Left lung (tissue), 10 donors: ENCODE data around the gene CDK5RAP3. TPM values are rescaled to one million over a fixed set of nuclear protein-coding genes. Genes with fewer than 3 reads are reported as not detected.
A peak's percentile ranks its signal among the peaks of the same experiment; 100 is the strongest.
"Not testable (repeated sequence)": the region's sequence is repeated elsewhere in the genome, so short reads cannot be mapped to it uniquely, and the experiment has no call there.

Source experiments
- ATAC-seq: fragments of 200-7000 bp; cut with Tn5 transposase; one replicate; pipeline ENCODE4 v1.9.1; 2020; ENCODE audit warnings: moderate library complexity
- DNase-seq, 4 donors: peaks; one replicate each; pipeline ENCODE4 v3.0.0-alpha.2; 2013 to 2020
- H3K27ac ChIP-seq, 2 donors: fragments of 200-600 bp; sonication (generic) in 1 of 2; one replicate each; pipeline versions ENCODE4 v1.5.0 to v1.8.0; 2020 to 2021
- H3K27me3 ChIP-seq, 2 donors: fragments of 200-600 bp; sonication (generic) in 1 of 2; one replicate each; pipeline versions ENCODE4 v1.5.0 to v1.8.0; 2020 to 2021
- H3K36me3 ChIP-seq, 2 donors: fragments of 200-600 bp; sonication (generic) in 1 of 2; one replicate each; pipeline versions ENCODE4 v1.5.0 to v1.8.0; 2020 to 2021
- H3K4me1 ChIP-seq, 2 donors: fragments of 200-600 bp; one replicate each; pipeline ENCODE4 v1.8.0; 2021
- H3K4me3 ChIP-seq, 2 donors: fragments of 200-600 bp; sonication (generic) in 1 of 2; one replicate each; pipeline versions ENCODE4 v1.5.0 to v1.8.0; 2020 to 2021; ENCODE audit warnings: mild to moderate bottlenecking in 1 of 2
- H3K9me3 ChIP-seq, 2 donors: fragments of 200-600 bp; sonication (generic) in 1 of 2; one replicate each; pipeline versions ENCODE4 v1.5.0 to v1.8.0; 2020 to 2021
- intact Hi-C, 2 donors: fragments of 100-400 bp; cut with DNase I; formaldehyde crosslinking; loops; one replicate each; pipeline versions ENCODE4 v1.11.2 to v1.14.2; 2022
- polyA plus RNA-seq, 6 donors: library from polyadenylated mRNA; unstranded; fragments of 120-200 nt; gene quantifications; one replicate each; pipeline ENCODE4 v1.2.1, GENCODE V29; 2013; ENCODE audit not compliant: insufficient read length in 6 of 6
- total RNA-seq, 2 donors: library from RNA; stranded (reverse); fragmentation: NEBNext Ultra II Directional; extraction: Animal tissue kit (Norgen Biotek cat#: 25700); gene quantifications; one replicate each; pipeline ENCODE4 v1.2.1, GENCODE V29; 2021
- TF ChIP-seq, protein P1 (sequence below), 2 donors: fragments of 200-600 bp; sonication (generic) in 1 of 2; IDR thresholded peaks; one replicate each; pipeline versions ENCODE4 v1.5.0 to v1.8.0; 2021; ENCODE audit warnings: antibody characterized with exemption in 2 of 2
- donor health status: DM: no; HTN: yes; CAD: no.
- donor health status: DM: no; HTN: no; CAD: no.

The CDK5RAP3 gene
- total and polyA plus RNA-seq, 8 donors: 136 to 182 (median 159) TPM

DNA sequence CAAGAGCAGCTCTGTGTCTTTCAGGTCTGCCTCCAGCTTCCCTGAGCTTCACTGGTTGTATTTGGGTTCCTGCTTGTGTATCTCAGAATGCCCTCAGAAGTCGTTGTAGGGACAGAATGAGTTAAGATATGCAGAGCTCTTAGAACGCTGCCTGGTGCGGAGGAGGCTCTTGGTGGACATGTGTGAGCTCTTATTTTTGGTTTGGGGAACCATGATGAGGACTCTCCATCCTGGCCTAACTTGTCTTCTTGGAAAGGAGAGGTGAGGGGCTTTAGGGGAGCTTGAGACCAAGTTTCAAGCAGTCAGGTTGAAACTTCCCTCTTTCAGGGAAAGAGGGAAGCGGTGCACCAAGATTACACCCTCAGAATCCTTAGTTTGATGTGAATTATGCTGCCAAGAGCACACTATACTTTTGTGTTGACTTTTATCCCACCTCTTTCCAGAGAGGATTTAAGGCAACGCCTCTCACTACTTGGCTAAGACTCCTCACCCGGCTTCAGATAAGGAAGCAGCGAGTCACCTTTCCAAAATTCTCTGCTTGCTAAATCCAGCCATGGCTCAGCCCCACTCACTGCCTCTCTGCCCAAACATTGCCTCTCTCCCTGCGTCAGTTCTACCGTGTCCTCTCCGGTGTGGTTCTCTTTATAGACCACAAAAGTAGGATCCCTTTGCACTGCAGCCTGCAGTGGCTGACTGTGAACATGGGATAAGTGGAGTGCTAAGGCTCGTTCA is 12.7 kb downstream of the CDK5RAP3 start:
- no peak for ATAC-seq

DNA sequence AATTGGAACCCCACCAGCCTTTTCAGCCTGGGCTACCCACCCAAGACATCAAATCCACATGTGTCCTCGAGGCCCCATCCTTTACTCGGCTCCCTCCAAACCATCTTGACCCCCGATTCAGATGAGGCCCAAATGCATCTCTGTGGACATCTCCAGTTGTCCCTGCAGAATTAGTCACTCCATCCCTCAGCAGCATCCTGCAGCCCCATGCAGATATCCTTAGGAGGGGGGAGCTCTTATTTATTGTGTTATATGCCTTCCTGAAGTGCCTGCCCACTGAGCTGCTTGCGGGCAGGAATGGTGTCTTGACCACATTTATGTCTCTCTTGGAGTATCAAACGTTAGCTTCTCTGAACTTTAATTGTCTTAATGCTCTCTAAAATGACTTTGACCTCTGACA is 15.6 kb downstream of the CDK5RAP3 start:
- H3K9me3 ChIP-seq: no peaks in the 10 kb centered on the region

More for the DNA sequence above, 12.7 kb downstream of the CDK5RAP3 start:
- Histone ChIP-seq H3K9me3 (no peaks in the 10 kb centered on the region), H3K4me1 (peaks cover 0 to 17% of the 10 kb centered on the region in 2 donors), H3K27ac (no peak overlapping the region), H3K27me3 (no peaks in the 10 kb centered on the region), H3K4me3 (no peak overlapping the region), H3K36me3 (peaks cover 0 to 69% of the 10 kb centered on the region in 2 donors)
- TF ChIP-seq, protein P1, sequence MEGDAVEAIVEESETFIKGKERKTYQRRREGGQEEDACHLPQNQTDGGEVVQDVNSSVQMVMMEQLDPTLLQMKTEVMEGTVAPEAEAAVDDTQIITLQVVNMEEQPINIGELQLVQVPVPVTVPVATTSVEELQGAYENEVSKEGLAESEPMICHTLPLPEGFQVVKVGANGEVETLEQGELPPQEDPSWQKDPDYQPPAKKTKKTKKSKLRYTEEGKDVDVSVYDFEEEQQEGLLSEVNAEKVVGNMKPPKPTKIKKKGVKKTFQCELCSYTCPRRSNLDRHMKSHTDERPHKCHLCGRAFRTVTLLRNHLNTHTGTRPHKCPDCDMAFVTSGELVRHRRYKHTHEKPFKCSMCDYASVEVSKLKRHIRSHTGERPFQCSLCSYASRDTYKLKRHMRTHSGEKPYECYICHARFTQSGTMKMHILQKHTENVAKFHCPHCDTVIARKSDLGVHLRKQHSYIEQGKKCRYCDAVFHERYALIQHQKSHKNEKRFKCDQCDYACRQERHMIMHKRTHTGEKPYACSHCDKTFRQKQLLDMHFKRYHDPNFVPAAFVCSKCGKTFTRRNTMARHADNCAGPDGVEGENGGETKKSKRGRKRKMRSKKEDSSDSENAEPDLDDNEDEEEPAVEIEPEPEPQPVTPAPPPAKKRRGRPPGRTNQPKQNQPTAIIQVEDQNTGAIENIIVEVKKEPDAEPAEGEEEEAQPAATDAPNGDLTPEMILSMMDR (IDR thresholded peaks at IDR 0.05): no peak
- no peak for DNase-seq
- intact Hi-C loops: no loop called here

DNA sequence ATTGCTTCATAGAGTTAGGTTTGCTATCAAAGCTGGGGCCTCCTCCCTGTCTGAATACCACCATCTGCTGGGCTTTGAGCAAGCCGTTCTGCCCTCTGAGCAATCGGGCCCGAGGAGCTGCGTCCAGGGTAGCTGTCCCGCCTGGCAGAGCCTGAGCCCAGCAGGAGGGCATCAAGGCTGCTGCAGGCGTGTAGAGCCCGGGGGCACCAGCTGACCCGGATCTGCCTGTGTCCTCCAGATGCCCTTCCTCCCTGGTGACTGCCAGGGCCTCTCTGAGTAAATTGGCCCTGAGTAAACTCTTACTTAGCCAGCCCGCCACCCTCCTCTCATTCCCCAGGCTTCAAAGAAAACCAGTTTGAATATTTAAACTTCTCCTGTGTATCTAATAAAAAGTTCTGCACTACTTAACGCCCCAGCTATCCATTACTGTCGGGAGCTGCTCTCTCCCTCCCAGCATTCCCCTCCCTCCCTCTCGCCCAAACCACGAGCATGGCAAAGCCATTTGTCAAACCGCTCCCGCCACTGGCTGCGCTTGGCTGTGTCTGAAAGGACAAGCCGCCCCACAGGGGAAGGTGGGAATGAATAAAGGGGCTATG is 16.4 kb downstream of the CDK5RAP3 start:
- H3K4me1 ChIP-seq: peaks cover 0 to 6% of the 10 kb centered on the region in 2 donors
- no peak overlapping the region for H3K27ac ChIP-seq
- H3K4me3 ChIP-seq: no peak overlapping the region
- peaks cover 0 to 9% of the 10 kb centered on the region in 2 donors for H3K27me3 ChIP-seq
- intact Hi-C loops: no loop called here
- no peaks in the 10 kb centered on the region for H3K9me3 ChIP-seq
- H3K36me3 ChIP-seq: peaks cover 0 to 32% of the 10 kb centered on the region in 2 donors
- TF ChIP-seq, protein P1 (IDR thresholded peaks at IDR 0.05): no peak
- DNase-seq (peak in 1 of 4 donors; percentile 73), ATAC-seq (peak; percentile 83)

More for the DNA sequence above, 15.6 kb downstream of the CDK5RAP3 start:
- intact Hi-C loops: no loop called here
- no peak overlapping the region for H3K4me3 ChIP-seq
- DNase-seq (no peak), ATAC-seq (no peak)
- TF ChIP-seq, protein P1 (IDR thresholded peaks at IDR 0.05): no peak
- peaks cover 0 to 7% of the 10 kb centered on the region in 2 donors for H3K4me1 ChIP-seq
- H3K36me3 ChIP-seq: peaks cover 0 to 40% of the 10 kb centered on the region in 2 donors
- H3K27ac ChIP-seq: no peak overlapping the region
- peaks cover 0 to 9% of the 10 kb centered on the region in 2 donors for H3K27me3 ChIP-seq

DNA sequence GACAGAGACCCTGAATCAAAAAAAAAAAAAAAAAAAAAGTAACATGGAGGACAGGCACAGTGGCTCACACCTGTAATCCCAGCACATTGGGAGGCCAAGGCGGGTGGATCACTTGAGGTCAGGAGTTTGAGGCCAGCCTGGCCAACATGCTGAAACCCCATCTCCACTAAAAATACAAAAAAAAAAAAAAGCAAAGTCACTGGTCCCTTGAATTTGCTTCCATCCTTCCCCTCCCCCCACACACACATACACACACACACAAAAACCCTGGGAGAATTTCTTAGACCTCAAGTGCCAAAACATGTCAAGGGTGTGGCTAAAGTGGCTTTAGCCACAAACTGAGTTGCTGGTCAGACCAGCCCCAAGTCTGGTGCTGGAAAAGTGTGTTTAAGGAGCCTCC is 17.5 kb downstream of the CDK5RAP3 start:
- H3K27ac ChIP-seq, DNase-seq, intact Hi-C loops, H3K9me3 ChIP-seq, H3K4me1 ChIP-seq, H3K4me3 ChIP-seq, H3K27me3 ChIP-seq: not testable (repeated sequence)
- peaks cover 0 to 21% of the 10 kb centered on the region in 2 donors for H3K36me3 ChIP-seq
- peak; percentile 24 for ATAC-seq

DNA sequence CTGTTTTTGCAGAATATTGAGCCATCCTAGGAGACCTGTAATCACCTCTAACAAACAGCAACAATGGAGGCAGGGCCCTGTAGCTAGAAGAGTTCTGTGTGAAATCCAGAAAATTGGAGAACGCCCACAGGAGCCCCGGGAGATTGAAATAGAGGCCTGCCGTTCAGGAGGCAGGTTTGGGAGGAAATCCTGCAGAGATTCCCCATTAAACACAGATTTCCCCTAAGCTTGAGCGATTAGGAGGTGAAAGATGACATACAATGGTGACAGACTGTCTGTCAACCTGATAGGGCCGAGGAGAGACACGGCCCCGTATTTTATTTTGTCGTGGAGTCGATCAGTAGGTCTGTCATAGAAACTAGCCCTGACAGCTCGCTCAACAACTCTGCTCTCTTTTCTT is 18.2 kb downstream of the CDK5RAP3 start:
- ATAC-seq (no peak), DNase-seq (no peak)
- intact Hi-C loops: no loop called here

More for the DNA sequence above, 18.2 kb downstream of the CDK5RAP3 start:
- Histone ChIP-seq H3K4me1 (no peaks in the 10 kb centered on the region), H3K4me3 (no peak overlapping the region), H3K27ac (no peak overlapping the region), H3K9me3 (no peaks in the 10 kb centered on the region), H3K36me3 (peaks cover 0 to 14% of the 10 kb centered on the region in 2 donors), H3K27me3 (peaks cover 0 to 9% of the 10 kb centered on the region in 2 donors)
- TF ChIP-seq, protein P1 (IDR thresholded peaks at IDR 0.05): no peak
